Lung (tissue), 12 donors: ENCODE data around the gene ABHD12. TPM values are rescaled to one million over a fixed set of nuclear protein-coding genes. Genes with fewer than 3 reads are reported as not detected.
A peak's percentile ranks its signal among the peaks of the same experiment; 100 is the strongest.

Source experiments
- ATAC-seq: fragments of 200-7000 bp; cut with Tn5 transposase; one replicate; pipeline ENCODE4 v1.9.1; 2020; ENCODE audit warnings: moderate number of reproducible peaks; ENCODE audit not compliant: insufficient read depth, low FRiP score
- DNase-seq, 3 donors: peaks; one replicate each; pipeline ENCODE4 v3.0.0-alpha.2; 2013 to 2017
- H3K27ac ChIP-seq, 2 donors: one replicate each; pipeline ENCODE4 v1.5.1; 2013; ENCODE audit warnings: mild to moderate bottlenecking in 2 of 2, moderate library complexity in 2 of 2, control low read depth in 1 of 2, inconsistent platforms in 1 of 2, low read depth in 1 of 2, low read length in 1 of 2
- H3K27me3 ChIP-seq, 3 donors: one replicate each; pipeline ENCODE4 v1.5.1; 2013; ENCODE audit warnings: low read length in 2 of 3; ENCODE audit not compliant: control insufficient read depth in 3 of 3, insufficient read depth in 3 of 3
- H3K36me3 ChIP-seq, 4 donors: one replicate each; pipeline ENCODE4 v1.5.1; 2013; ENCODE audit warnings: low read length in 4 of 4, mild to moderate bottlenecking in 1 of 4, moderate library complexity in 1 of 4; ENCODE audit not compliant: control insufficient read depth in 4 of 4, insufficient read depth in 4 of 4
- H3K4me1 ChIP-seq, 5 donors: one replicate each; pipeline ENCODE4 v1.5.1; 2013; ENCODE audit warnings: low read length in 5 of 5, mild to moderate bottlenecking in 2 of 5, moderate library complexity in 1 of 5; ENCODE audit not compliant: control insufficient read depth in 5 of 5, insufficient read depth in 5 of 5
- H3K4me3 ChIP-seq: one replicate; pipeline ENCODE4 v1.5.1; 2013; ENCODE audit warnings: mild to moderate bottlenecking, control low read depth, moderate library complexity
- H3K9ac ChIP-seq, 2 donors: one replicate each; pipeline ENCODE4 v1.5.1; 2013; ENCODE audit warnings: low read length in 2 of 2, control low read depth in 1 of 2; ENCODE audit not compliant: insufficient read depth in 1 of 2
- H3K9me3 ChIP-seq, 4 donors: one replicate each; pipeline ENCODE4 v1.5.1; 2013; ENCODE audit warnings: low read length in 3 of 4, mild to moderate bottlenecking in 1 of 4, moderate library complexity in 1 of 4; ENCODE audit not compliant: control insufficient read depth in 4 of 4, insufficient read depth in 3 of 4
- WGBS, 2 donors: extraction: QIAGEN DNeasy Blood & Tissue Kit; methylation state at CpG; one replicate each; pipeline ENCODE4 v1.1.7; 2013; 5-methylcytosine and 5-hydroxymethylcytosine counted together
- polyA plus RNA-seq, 2 donors: library from polyadenylated mRNA; stranded (reverse); fragments of 200-250 nt; gene quantifications; one replicate each; pipeline ENCODE4 v1.2.1, GENCODE V29; 2013
- total RNA-seq, 2 donors: library from RNA; depleted of rRNA in 1 of 2; stranded (reverse); fragments of >200 nt in 1 of 2; gene quantifications; one replicate each; pipeline ENCODE4 v1.2.1, GENCODE V29; 2014 to 2021
- TF ChIP-seq, protein P1 (sequence below): IDR thresholded peaks from 2 replicates; pipeline ENCODE4 v1.5.1; 2012; ENCODE audit warnings: mild to moderate bottlenecking; ENCODE audit errors: control extremely low read depth, extremely low read depth
- donor health status: control.
- donor health status: control.
- donor health status: Bipolar disorder and iron deficiency.
- donor health status: healthy.
- donor health status: DM: yes; HTN: yes; CAD: no.

The ABHD12 gene
- total and polyA plus RNA-seq, 4 donors, result 34.3 to 58.1 (median 44.6) TPM

DNA sequence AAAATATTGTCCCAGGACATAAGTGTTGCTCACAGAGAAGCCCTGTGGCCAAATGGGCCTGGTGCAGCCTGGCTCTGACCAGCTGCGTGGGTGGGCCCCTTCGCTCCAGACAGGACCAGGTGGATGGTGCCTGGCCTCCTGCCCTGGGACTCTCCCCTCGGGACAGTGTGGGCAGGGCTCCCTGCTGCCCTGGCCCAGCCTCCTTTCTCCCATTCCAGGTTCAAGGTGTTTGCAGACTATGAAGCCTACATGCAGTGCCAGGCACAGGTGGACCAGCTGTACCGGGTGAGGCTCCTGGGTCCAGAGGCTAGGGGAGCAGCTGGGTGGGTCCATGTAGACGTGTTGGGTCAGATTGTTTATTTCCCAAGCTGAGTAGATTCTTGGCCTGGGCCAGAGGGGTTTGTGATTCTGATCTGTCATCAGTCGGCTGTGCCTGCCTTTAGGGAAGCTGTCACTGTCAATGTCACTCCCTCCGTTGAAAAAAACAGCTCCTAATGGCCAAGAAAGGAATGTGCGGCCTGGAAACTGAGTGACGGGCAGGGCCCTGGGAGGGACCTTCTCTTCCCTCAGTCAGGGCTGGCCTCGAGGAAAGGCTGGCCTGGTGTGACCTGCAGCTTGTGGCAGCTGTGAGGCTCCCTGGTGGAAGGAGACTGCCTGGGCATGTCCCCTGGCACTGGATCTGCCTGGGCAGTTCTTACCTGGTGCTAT, 95.1 kb downstream of the ABHD12 start:
- Histone ChIP-seq H3K36me3 (peaks cover 0 to 49% (median 9%) of the 10 kb centered on the region in 4 donors), H3K4me1 (peaks cover 0 to 7% (median 0%) of the 10 kb centered on the region in 5 donors), H3K9me3 (peaks cover 0 to 3% (median 0%) of the 10 kb centered on the region in 4 donors), H3K27me3 (no peaks in the 10 kb centered on the region), H3K27ac (peak overlapping the region in 1 of 2 donors; percentile 38), H3K9ac (no peak overlapping the region), H3K4me3 (no peak overlapping the region)
- WGBS, 2 donors, result 70 to 77% methylated on average over 10 of the region's 10 CpGs
- DNase-seq (no peak), ATAC-seq (no peak)
- TF ChIP-seq, protein P1, sequence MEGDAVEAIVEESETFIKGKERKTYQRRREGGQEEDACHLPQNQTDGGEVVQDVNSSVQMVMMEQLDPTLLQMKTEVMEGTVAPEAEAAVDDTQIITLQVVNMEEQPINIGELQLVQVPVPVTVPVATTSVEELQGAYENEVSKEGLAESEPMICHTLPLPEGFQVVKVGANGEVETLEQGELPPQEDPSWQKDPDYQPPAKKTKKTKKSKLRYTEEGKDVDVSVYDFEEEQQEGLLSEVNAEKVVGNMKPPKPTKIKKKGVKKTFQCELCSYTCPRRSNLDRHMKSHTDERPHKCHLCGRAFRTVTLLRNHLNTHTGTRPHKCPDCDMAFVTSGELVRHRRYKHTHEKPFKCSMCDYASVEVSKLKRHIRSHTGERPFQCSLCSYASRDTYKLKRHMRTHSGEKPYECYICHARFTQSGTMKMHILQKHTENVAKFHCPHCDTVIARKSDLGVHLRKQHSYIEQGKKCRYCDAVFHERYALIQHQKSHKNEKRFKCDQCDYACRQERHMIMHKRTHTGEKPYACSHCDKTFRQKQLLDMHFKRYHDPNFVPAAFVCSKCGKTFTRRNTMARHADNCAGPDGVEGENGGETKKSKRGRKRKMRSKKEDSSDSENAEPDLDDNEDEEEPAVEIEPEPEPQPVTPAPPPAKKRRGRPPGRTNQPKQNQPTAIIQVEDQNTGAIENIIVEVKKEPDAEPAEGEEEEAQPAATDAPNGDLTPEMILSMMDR, result no peak

GRCh38 chr20:25294459-25295385, 95.9 kb downstream of the ABHD12 start:
- no peak overlapping the region for H3K9ac ChIP-seq

GRCh38 chr20:25293910-25294458, 96.7 kb downstream of the ABHD12 start:
- no peak for DNase-seq
- Histone ChIP-seq H3K27me3 (no peaks in the 10 kb centered on the region), H3K9ac (no peak overlapping the region), H3K4me3 (no peak overlapping the region), H3K9me3 (peaks cover 0 to 3% (median 0%) of the 10 kb centered on the region in 4 donors), H3K4me1 (peaks cover 0 to 7% (median 0%) of the 10 kb centered on the region in 5 donors), H3K36me3 (peaks cover 3 to 48% (median 14%) of the 10 kb centered on the region in 4 donors), H3K27ac (peak overlapping the region in 1 of 2 donors; percentile 37)
- 90 to 92% methylated on average over 13 of the region's 13 CpGs for WGBS, 2 donors
- ATAC-seq, result no peak
- TF ChIP-seq, protein P1, result no peak

More at GRCh38 chr20:25294459-25295385, 95.9 kb downstream of the ABHD12 start:
- 59 to 60% methylated on average over 22 of the region's 22 CpGs for WGBS, 2 donors
- TF ChIP-seq, protein P1, result peak; percentile 67
- DNase-seq (peak; percentile 62 to 73 (median 64)), ATAC-seq (no peak)
- peak overlapping the region in 1 of 2 donors; percentile 38 for H3K27ac ChIP-seq
- peaks cover 3 to 48% (median 13%) of the 10 kb centered on the region in 4 donors for H3K36me3 ChIP-seq
- H3K4me3 ChIP-seq, result no peak overlapping the region
- H3K27me3 ChIP-seq, result no peaks in the 10 kb centered on the region
- peaks cover 0 to 7% (median 0%) of the 10 kb centered on the region in 5 donors for H3K4me1 ChIP-seq
- H3K9me3 ChIP-seq, result peaks cover 0 to 3% (median 0%) of the 10 kb centered on the region in 4 donors
